Gastroesophageal sphincter (tissue), 4 donors: ENCODE measurements around the gene SEC31B. TPM values are rescaled to one million over a fixed set of nuclear protein-coding genes. Genes with fewer than 3 reads are reported as not detected.

Experiments used
- ATAC-seq: fragments of 150-250 bp; one replicate; pipeline ENCODE4 v1.9.1; 2016; ENCODE audit warnings: mild to moderate bottlenecking, moderate library complexity
- H3K27ac ChIP-seq, 4 donors: fragments of 200-600 bp; sonication (generic) in 3 of 4; 1 replicate in 3 of 4; 2 replicates in 1 of 4; pipeline ENCODE4 v1.5.1; 2016 to 2019
- H3K27me3 ChIP-seq: fragments of 200-600 bp; sonication (generic); one replicate; pipeline ENCODE4 v1.5.1; 2019
- H3K36me3 ChIP-seq, 2 donors: fragments of 200-600 bp; sonication (generic); one replicate each; pipeline ENCODE4 v1.5.1; 2019; ENCODE audit warnings: control low read depth in 1 of 2
- H3K4me1 ChIP-seq, 3 donors: fragments of 200-600 bp; sonication (generic); 1 replicate in 2 of 3; 2 replicates in 1 of 3; pipeline ENCODE4 v1.5.1; 2016 to 2019; ENCODE audit warnings: control low read depth in 2 of 3
- H3K4me3 ChIP-seq, 2 donors: fragments of 200-600 bp; sonication (generic); one replicate each; pipeline ENCODE4 v1.5.1; 2019; ENCODE audit warnings: mild to moderate bottlenecking in 1 of 2, moderate library complexity in 1 of 2
- H3K9me3 ChIP-seq, 3 donors: fragments of 200-600 bp; sonication (generic); one replicate each; pipeline ENCODE4 v1.5.1; 2017 to 2019; ENCODE audit warnings: control low read depth in 2 of 3
- CTCF ChIP-seq, 4 experiments: fragments of 200-600 bp in 2 of 4; fragments of 450-650 bp in 2 of 4; sonication (generic) in 1 of 4; IDR thresholded peaks; one replicate each; pipeline ENCODE4 v1.5.1; 2017 to 2019; ENCODE audit warnings: antibody characterized with exemption in 4 of 4, mild to moderate bottlenecking in 2 of 4, moderate library complexity in 2 of 4
- EP300 ChIP-seq: sonication (generic); formaldehyde crosslinking; IDR thresholded peaks from one replicate; pipeline ENCODE4 v1.6.1; 2017; ENCODE audit warnings: antibody characterized with exemption, mild to moderate bottlenecking
- POLR2A ChIP-seq, 2 donors: fragments of 450-650 bp; IDR thresholded peaks; one replicate each; pipeline ENCODE4 v1.6.1; 2017; ENCODE audit warnings: antibody characterized with exemption in 2 of 2, mild to moderate bottlenecking in 2 of 2, moderate library complexity in 1 of 2
- POLR2AphosphoS5 ChIP-seq: sonication (generic); formaldehyde crosslinking; IDR thresholded peaks from one replicate; pipeline ENCODE4 v1.6.1; 2017; ENCODE audit warnings: antibody characterized with exemption
- WGBS, 2 donors: methylation state at CpG; one replicate each; pipeline ENCODE4 v1.1.5; 2018; ENCODE audit warnings: low coverage in 1 of 2; 5-methylcytosine and 5-hydroxymethylcytosine counted together
- total RNA-seq, 4 donors: library from RNA; depleted of rRNA; stranded (reverse); fragments of >200 nt; gene quantifications; one replicate each; pipeline ENCODE4 v1.1.0, GENCODE V29; 2016

SEC31B gene
- total RNA-seq, 4 donors from 2014 or later, result 1.1 to 10.7 (median 6.3) TPM

- Histone ChIP-seq H3K9me3 (peaks cover 0 to 9% (median 0%) of the 10 kb centered on the region in 3 donors), H3K27ac (no peak overlapping the region), H3K4me3 (no peak overlapping the region), H3K36me3 (peaks cover 0 to under 1% of the 10 kb centered on the region in 2 donors), H3K4me1 (peaks cover 0 to 15% (median 11%) of the 10 kb centered on the region in 3 donors), H3K27me3 (peaks cover 100% of the 10 kb centered on the region)
- no peak for ATAC-seq
- TF ChIP-seq POLR2A (IDR thresholded peaks at IDR 0.05), result no peak
- no peak for TF ChIP-seq CTCF (IDR thresholded peaks at IDR 0.05)
- TF ChIP-seq POLR2AphosphoS5, result no peak
- no peak for TF ChIP-seq EP300
- WGBS, 2 donors, result 61 to 71% methylated on average over 9 of the region's 9 CpGs
Measured at GRCh38 chr10:100565206-100565985, 45.7 kb upstream of the SEC31B start.

- no peak for TF ChIP-seq EP300
- TF ChIP-seq CTCF (IDR thresholded peaks at IDR 0.05), result peak in 3 of 4 experiments; percentile 59 to 78 (median 71)
- no peak for TF ChIP-seq POLR2A (IDR thresholded peaks at IDR 0.05)
- no peak for TF ChIP-seq POLR2AphosphoS5
- H3K27me3 ChIP-seq, result peaks cover 72% of the 10 kb centered on the region
- peak; percentile 46 for ATAC-seq
Measured at GRCh38 chr10:100562008-100562672, 42.5 kb upstream of the SEC31B start.

GRCh38 chr10:100561005-100561404 lies 41.3 kb upstream of the SEC31B start:
- TF ChIP-seq EP300, result no peak
- no peak for TF ChIP-seq CTCF (IDR thresholded peaks at IDR 0.05)
- TF ChIP-seq POLR2AphosphoS5, result no peak
- TF ChIP-seq POLR2A (IDR thresholded peaks at IDR 0.05), result no peak
- H3K4me3 ChIP-seq, result no peak overlapping the region

More at GRCh38 chr10:100562008-100562672, 42.5 kb upstream of the SEC31B start:
- peaks cover 0 to 15% (median 11%) of the 10 kb centered on the region in 3 donors for H3K4me1 ChIP-seq
- H3K4me3 ChIP-seq, result peak overlapping the region in 1 of 2 donors; percentile 6
- no peak overlapping the region for H3K27ac ChIP-seq
- WGBS, 2 donors, result 3 to 20% methylated on average over 1 to 10 of the region's 62 CpGs
- H3K36me3 ChIP-seq, result peaks cover 0 to 31% of the 10 kb centered on the region in 2 donors
- peaks cover 0 to 9% (median 0%) of the 10 kb centered on the region in 3 donors for H3K9me3 ChIP-seq

GRCh38 chr10:100560248-100560647 lies 40.6 kb upstream of the SEC31B start:
- Histone ChIP-seq H3K4me3 (no peak overlapping the region), H3K36me3 (peaks cover 0 to 50% of the 10 kb centered on the region in 2 donors), H3K27ac (no peak overlapping the region), H3K4me1 (peaks cover 0 to 15% (median 11%) of the 10 kb centered on the region in 3 donors), H3K9me3 (peaks cover 0 to 9% (median 0%) of the 10 kb centered on the region in 3 donors), H3K27me3 (peaks cover 53% of the 10 kb centered on the region)
- ATAC-seq, result no peak
- 100% methylated on average over 1 of the region's 1 CpG; no CpG with 5 or more reads in 1 of the 2 donors for WGBS, 2 donors
- TF ChIP-seq CTCF (IDR thresholded peaks at IDR 0.05), result no peak
- no peak for TF ChIP-seq EP300
- TF ChIP-seq POLR2AphosphoS5, result no peak
- no peak for TF ChIP-seq POLR2A (IDR thresholded peaks at IDR 0.05)

More at GRCh38 chr10:100561005-100561404, 41.3 kb upstream of the SEC31B start:
- Histone ChIP-seq H3K9me3 (peaks cover 0 to 9% (median 0%) of the 10 kb centered on the region in 3 donors), H3K36me3 (peaks cover 0 to 42% of the 10 kb centered on the region in 2 donors), H3K4me1 (peaks cover 0 to 15% (median 11%) of the 10 kb centered on the region in 3 donors), H3K27me3 (peaks cover 60% of the 10 kb centered on the region), H3K27ac (no peak overlapping the region)
- 38 to 56% methylated on average over 1 to 2 of the region's 2 CpGs for WGBS, 2 donors
- ATAC-seq, result no peak
